Kidney (tissue), 14 donors: ENCODE data around the gene CLCN3. TPM values are rescaled to one million over a fixed set of nuclear protein-coding genes. Genes with fewer than 3 reads are reported as not detected.
A peak's percentile ranks its signal among the peaks of the same experiment; 100 is the strongest.

ENCODE experiments used
- DNase-seq, 5 donors: peaks; one replicate each; pipeline ENCODE4 v3.0.0-alpha.2; 2013 to 2020
- FAIRE-seq: peaks from 2 replicates; lab custom pipeline; 2012; peaks lifted over from hg19 to GRCh38; lab: Jason Lieb, UNC
- H3K27ac ChIP-seq, 2 donors: one replicate each; pipeline ENCODE4 v1.7.0; 2013; ENCODE audit warnings: low read depth in 2 of 2, low read length in 2 of 2, inconsistent platforms in 1 of 2
- H3K27me3 ChIP-seq: one replicate; pipeline ENCODE4 v1.7.1; 2013; ENCODE audit warnings: low read length, inconsistent platforms; ENCODE audit not compliant: control insufficient read depth, insufficient read depth
- H3K36me3 ChIP-seq, 3 donors: one replicate each; pipeline versions ENCODE4 v1.7.0 to v1.7.1; 2013; ENCODE audit warnings: low read length in 3 of 3, control low read depth in 1 of 3, inconsistent platforms in 1 of 3; ENCODE audit not compliant: insufficient read depth in 3 of 3, control insufficient read depth in 2 of 3
- H3K4me1 ChIP-seq, 3 donors: one replicate each; pipeline versions ENCODE4 v1.7.0 to v1.7.1; 2013; ENCODE audit warnings: low read length in 3 of 3, inconsistent platforms in 1 of 3, low read depth in 1 of 3; ENCODE audit not compliant: control insufficient read depth in 2 of 3, insufficient read depth in 2 of 3
- H3K4me3 ChIP-seq, 3 donors: one replicate each; pipeline versions ENCODE4 v1.7.0 to v1.8.1; 2013; ENCODE audit warnings: low read length in 3 of 3, control low read depth in 1 of 3, inconsistent platforms in 1 of 3
- H3K9ac ChIP-seq, 3 donors: one replicate each; pipeline versions ENCODE4 v1.7.0 to v1.7.1; 2013; ENCODE audit warnings: low read length in 3 of 3, control low read depth in 1 of 3, inconsistent platforms in 1 of 3
- H3K9me3 ChIP-seq, 3 donors: one replicate each; pipeline versions ENCODE4 v1.7.0 to v1.7.1; 2013; ENCODE audit warnings: low read length in 3 of 3, control low read depth in 1 of 3, inconsistent platforms in 1 of 3; ENCODE audit not compliant: control insufficient read depth in 2 of 3, insufficient read depth in 1 of 3
- CTCF ChIP-seq: IDR thresholded peaks from 3 replicates; pipeline ENCODE4 v1.5.1; 2012; ENCODE audit warnings: mild to moderate bottlenecking, moderate library complexity, borderline replicate concordance; ENCODE audit not compliant: insufficient read depth; ENCODE audit errors: extremely low read depth
- intact Hi-C: fragments of 100-400 bp; cut with DNase I; formaldehyde crosslinking; loops from one replicate; pipeline ENCODE4 v1.11.1; 2022
- polyA plus RNA-seq: library from polyadenylated mRNA; stranded (reverse); fragments of 350-450 nt; fragmentation: Illumina TruSeq; extraction: RNeasy Lipid Tissue Mini Kit (QIAGEN cat#74804); gene quantifications from one replicate; pipeline ENCODE4 v1.2.3, GENCODE V29; 2014; ENCODE audit warnings: low read depth, low replicate concordance; ENCODE audit not compliant: insufficient read depth
- total RNA-seq: library from RNA; stranded (reverse); fragmentation: NEBNext Ultra II Directional; extraction: Animal tissue kit (Norgen Biotek cat#: 25700); gene quantifications from one replicate; pipeline ENCODE4 v1.2.1, GENCODE V29; 2021
- donor health status: control.
- donor health status: control.
- donor health status: control.
- donor health status: control.
- donor health status: control.
- donor health status: DM: yes; HTN: yes; CAD: no.
- donor health status: Normal renal cell carcinoma (clear cell type).

Gene CLCN3
- total and polyA plus RNA-seq, 2 donors from 2014 or later, result 16.6 to 70.2 TPM

DNA sequence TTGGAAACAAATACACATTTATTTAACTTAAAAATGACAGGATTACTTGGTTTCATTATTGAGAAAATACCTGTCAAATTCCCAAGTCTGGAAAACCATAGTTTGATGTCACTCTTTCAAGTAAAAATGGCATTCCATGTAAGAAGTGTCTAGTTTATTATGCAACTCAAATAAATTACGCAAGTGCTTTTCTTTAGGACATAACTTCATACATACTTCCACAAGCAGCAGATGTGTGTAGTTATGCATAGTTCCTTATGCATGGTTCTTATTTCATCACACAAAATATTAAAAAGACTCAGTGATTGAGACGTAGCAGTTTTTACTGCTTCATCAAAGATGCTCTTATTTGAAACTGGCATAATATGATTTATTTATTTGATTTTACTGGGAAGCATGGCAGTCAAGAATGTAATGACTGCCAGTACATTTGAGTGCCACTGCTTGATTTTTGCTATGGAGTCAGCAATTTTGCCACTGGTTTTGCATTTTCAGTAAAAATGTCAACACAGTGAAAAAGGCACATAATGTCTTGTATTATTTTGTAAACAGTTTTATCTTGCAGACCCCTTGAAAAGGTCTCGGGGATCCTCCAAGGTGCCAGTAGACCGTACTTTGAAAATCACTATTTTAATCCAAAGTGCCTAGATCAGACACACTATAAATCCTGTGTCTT is 62.1 kb downstream of the CLCN3 start:
- no peak for TF ChIP-seq CTCF
- DNase-seq, result no peak
- no peak for FAIRE-seq
- H3K4me3 ChIP-seq, result no peak overlapping the region
- intact Hi-C loops, result no loop called here
- peaks cover 0 to 4% (median 0%) of the 10 kb centered on the region in 3 donors for H3K36me3 ChIP-seq
- H3K9ac ChIP-seq, result no peak overlapping the region
- no peaks in the 10 kb centered on the region for H3K27me3 ChIP-seq
- no peaks in the 10 kb centered on the region for H3K9me3 ChIP-seq
- no peak overlapping the region for H3K27ac ChIP-seq
- no peaks in the 10 kb centered on the region for H3K4me1 ChIP-seq

GRCh38 chr4:169689681-169690080 is 69.3 kb downstream of the CLCN3 start:
- H3K4me1 ChIP-seq, result no peaks in the 10 kb centered on the region
- no peak overlapping the region for H3K9ac ChIP-seq
- no peak for TF ChIP-seq CTCF
- H3K27me3 ChIP-seq, result no peaks in the 10 kb centered on the region
- H3K4me3 ChIP-seq, result no peak overlapping the region
- FAIRE-seq (no peak), DNase-seq (peak in 2 of 5 donors; percentile 41 to 48)
- intact Hi-C loops, result no loop called here
- H3K9me3 ChIP-seq, result no peaks in the 10 kb centered on the region
- no peak overlapping the region for H3K27ac ChIP-seq
- H3K36me3 ChIP-seq, result no peaks in the 10 kb centered on the region

DNA sequence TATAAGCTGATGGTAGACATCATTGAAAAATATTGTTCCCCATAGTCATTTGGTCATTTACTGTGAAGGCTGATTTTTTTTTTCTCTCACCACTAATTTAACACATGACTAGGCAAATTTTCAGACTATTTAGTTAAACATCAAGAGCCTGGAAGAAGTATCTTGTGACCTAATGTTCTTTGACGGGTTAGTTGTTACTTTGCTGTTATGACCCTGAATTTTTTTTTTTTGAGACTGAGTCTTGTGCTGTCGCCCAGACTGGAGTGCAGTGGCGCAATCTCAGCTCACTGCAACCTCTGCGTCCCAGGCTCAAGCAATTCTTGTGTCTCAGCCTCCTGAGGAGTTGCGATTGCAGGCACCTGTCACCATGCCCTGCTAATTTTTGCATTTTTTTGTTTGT is 70.4 kb downstream of the CLCN3 start:
- FAIRE-seq (peak; percentile 17), DNase-seq (peak in 1 of 5 donors; percentile 6)
- no peaks in the 10 kb centered on the region for H3K27me3 ChIP-seq
- H3K36me3 ChIP-seq, result no peaks in the 10 kb centered on the region
- no peak for TF ChIP-seq CTCF
- intact Hi-C loops, result no loop called here
- no peaks in the 10 kb centered on the region for H3K9me3 ChIP-seq
- no peak overlapping the region for H3K4me3 ChIP-seq
- no peak overlapping the region for H3K27ac ChIP-seq
- no peak overlapping the region for H3K9ac ChIP-seq
- no peaks in the 10 kb centered on the region for H3K4me1 ChIP-seq
